SU-DHL-6 (cell line): ENCODE data around the gene GBA2.

ENCODE experiments used
- H2AFZ ChIP-seq: fragments of 200-600 bp; sonication (generic); 2 replicates; pipeline ENCODE4 v1.6.1; 2014; ENCODE audit warnings: low read depth, mild to moderate bottlenecking, moderate library complexity, mixed read lengths, antibody characterized with exemption, low read length; ENCODE audit not compliant: severe bottlenecking
- H3F3A ChIP-seq: fragments of 200-600 bp; shearing (Covaris generic); 2 replicates; pipeline ENCODE4 v1.6.0; 2016; ENCODE audit warnings: antibody characterized with exemption, mild to moderate bottlenecking; ENCODE audit not compliant: insufficient read depth
- H3K27ac ChIP-seq: fragments of 200-600 bp; sonication (generic); 2 replicates; pipeline ENCODE4 v1.5.1; 2016; ENCODE audit warnings: low read depth, mild to moderate bottlenecking, low read length, moderate library complexity, mixed read lengths
- H3K27me3 ChIP-seq: fragments of 200-600 bp; sonication (generic), shearing (Covaris generic); 2 replicates; pipeline ENCODE4 v1.6.0; 2014; ENCODE audit warnings: mild to moderate bottlenecking, low read length
- H3K36me3 ChIP-seq: fragments of 200-600 bp; sonication (generic); 2 replicates; pipeline ENCODE4 v1.6.1; 2014; ENCODE audit warnings: mild to moderate bottlenecking, low read length, mixed read lengths
- H3K4me2 ChIP-seq: fragments of 300-600, 200-600 bp; shearing (Covaris generic), sonication (generic); 2 replicates; pipeline ENCODE4 v1.6.0; 2014; ENCODE audit warnings: low read length, low read depth, mild to moderate bottlenecking; ENCODE audit not compliant: poor library complexity, severe bottlenecking
- H3K4me3 ChIP-seq: fragments of 200-600 bp; sonication (generic); 2 replicates; pipeline ENCODE4 v1.5.1; 2014; ENCODE audit warnings: antibody characterized with exemption, low read length, mild to moderate bottlenecking, mixed read lengths; ENCODE audit not compliant: insufficient read depth, poor library complexity, severe bottlenecking
- H3K79me2 ChIP-seq: fragments of 200-600 bp; sonication (generic); 2 replicates; pipeline ENCODE4 v1.6.1; 2014; ENCODE audit warnings: mild to moderate bottlenecking, low read length, moderate library complexity; ENCODE audit not compliant: insufficient read depth
- H3K9ac ChIP-seq: fragments of 200-600 bp; sonication (generic); 2 replicates; pipeline ENCODE4 v1.7.0; 2014; ENCODE audit warnings: mild to moderate bottlenecking, low read length
- H3K9me2 ChIP-seq: fragments of 200-600 bp; sonication (generic); replicated peaks from 2 replicates; pipeline ENCODE4 v1.6.1; 2014; ENCODE audit warnings: low read length; ENCODE audit not compliant: insufficient read depth
- H3K9me3 ChIP-seq: fragments of 200-600 bp; sonication (generic); 2 replicates; pipeline ENCODE4 v1.6.1; 2014; ENCODE audit warnings: low read length, mixed read lengths; ENCODE audit not compliant: insufficient read depth
- H4K20me1 ChIP-seq: fragments of 200-600 bp; sonication (generic); 2 replicates; pipeline ENCODE4 v1.6.1; 2014; ENCODE audit warnings: low read depth, mild to moderate bottlenecking, antibody characterized with exemption, low read length, moderate library complexity, mixed read lengths
- CTCF ChIP-seq: fragments of 200-600 bp; sonication (generic); IDR thresholded peaks from one replicate; pipeline ENCODE4 v1.5.1; 2017; ENCODE audit warnings: antibody characterized with exemption, mild to moderate bottlenecking, low read length, moderate library complexity; ENCODE audit not compliant: insufficient read depth, poor library complexity, severe bottlenecking
- EZH2phosphoT487 ChIP-seq: fragments of 200-600 bp; sonication (generic), shearing (Covaris generic); conservative IDR thresholded peaks from 2 replicates; pipeline ENCODE4 v1.6.1; 2018; ENCODE audit warnings: mild to moderate bottlenecking, antibody characterized with exemption, low read length, moderate library complexity, mixed read lengths

The GBA2 gene

DNA sequence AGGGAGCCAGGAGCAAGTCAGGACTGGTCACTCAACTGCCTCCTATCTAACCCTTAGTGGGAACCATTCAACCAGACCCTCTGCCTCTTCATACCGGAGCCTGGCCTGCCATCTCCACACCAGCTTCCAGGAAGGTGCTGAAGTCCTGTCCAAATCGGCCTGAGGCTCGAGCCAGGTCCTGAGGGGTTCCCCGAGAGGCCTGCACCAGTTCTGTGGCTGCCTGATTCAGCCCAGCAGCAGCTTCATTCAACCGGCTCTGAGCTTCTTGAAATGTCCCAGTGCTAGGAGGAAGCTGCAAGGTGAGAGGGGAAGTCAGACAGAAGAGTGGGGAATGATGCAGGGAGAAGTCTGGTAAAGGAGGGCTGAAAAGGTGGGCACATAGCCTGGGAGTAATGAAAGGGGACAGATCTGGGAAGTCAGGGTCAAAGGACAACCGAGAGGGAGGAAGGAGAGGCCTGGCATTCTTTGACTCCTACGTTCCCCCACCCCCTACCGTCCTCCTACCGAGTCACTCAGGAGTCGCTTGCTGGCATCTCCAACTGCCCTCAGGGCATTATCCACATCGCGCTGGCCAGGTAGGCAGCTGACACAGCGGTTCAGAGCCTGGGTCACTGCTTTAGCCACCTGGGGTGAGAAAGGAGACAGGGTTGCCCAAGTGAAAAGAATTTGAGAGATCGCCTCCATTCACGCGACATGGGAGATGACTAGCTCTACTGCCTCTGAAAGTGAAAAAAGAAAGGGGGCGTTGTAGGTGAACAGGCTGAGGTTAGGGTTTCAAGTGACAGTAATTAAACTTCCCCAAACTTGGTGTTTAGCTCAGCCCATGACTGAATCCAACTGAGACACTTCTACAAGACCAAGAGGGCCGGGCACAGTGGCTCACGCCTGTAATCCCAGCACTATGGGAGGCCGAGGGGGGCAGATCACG, 37.3 kb downstream of the GBA2 start:
- H3K36me3 ChIP-seq, result peaks cover 19% of the 10 kb centered on the region; the same call in 1 of the 2 replicates
- no peak overlapping the region for H3K4me3 ChIP-seq
- H3K79me2 ChIP-seq, result no peaks in the 10 kb centered on the region
- H3K9me3 ChIP-seq, result no peaks in the 10 kb centered on the region
- TF ChIP-seq CTCF, result no peak
- TF ChIP-seq EZH2phosphoT487, result no peak
- H3K4me2 ChIP-seq, result no peak overlapping the region
- H4K20me1 ChIP-seq, result no peaks in the 10 kb centered on the region
- no peak overlapping the region for H3K9ac ChIP-seq
- H2AFZ ChIP-seq, result no peak overlapping the region
- H3K27ac ChIP-seq, result no peak overlapping the region
- H3K9me2 ChIP-seq, result no peaks in the 10 kb centered on the region
- no peaks in the 10 kb centered on the region for H3K27me3 ChIP-seq
- H3F3A ChIP-seq, result no peaks in the 10 kb centered on the region

GRCh38 chr9:35710818-35711500, 38.1 kb downstream of the GBA2 start:
- no peak overlapping the region for H3K27ac ChIP-seq
- H3K79me2 ChIP-seq, result no peaks in the 10 kb centered on the region
- TF ChIP-seq EZH2phosphoT487, result no peak
- no peak for TF ChIP-seq CTCF

GRCh38 chr9:35708146-35708545, 40.9 kb downstream of the GBA2 start:
- H3K9me3 ChIP-seq, result no peaks in the 10 kb centered on the region
- no peaks in the 10 kb centered on the region for H3K9me2 ChIP-seq
- H3K4me2 ChIP-seq, result no peak overlapping the region
- H3K9ac ChIP-seq, result no peak overlapping the region
- TF ChIP-seq CTCF (no peak), EZH2phosphoT487 (no peak)
- 0 out of 2 replicates have a peak, but pooled peaks cover 13% of the 10 kb centered on the region for H3K36me3 ChIP-seq
- H2AFZ ChIP-seq, result no peak overlapping the region
- H3K4me3 ChIP-seq, result no peak overlapping the region
- H3F3A ChIP-seq, result no peaks in the 10 kb centered on the region
- no peaks in the 10 kb centered on the region for H4K20me1 ChIP-seq
- no peaks in the 10 kb centered on the region for H3K27me3 ChIP-seq
- no peaks in the 10 kb centered on the region for H3K79me2 ChIP-seq
- H3K27ac ChIP-seq, result no peak overlapping the region

More at GRCh38 chr9:35710818-35711500, 38.1 kb downstream of the GBA2 start:
- Histone ChIP-seq H3K4me2 (no peak overlapping the region), H3K9me2 (no peaks in the 10 kb centered on the region), H3K4me3 (no peak overlapping the region), H3K36me3 (peaks cover 19% of the 10 kb centered on the region; the same call in 1 of the 2 replicates), H3K9me3 (no peaks in the 10 kb centered on the region), H4K20me1 (no peaks in the 10 kb centered on the region), H3K27me3 (no peaks in the 10 kb centered on the region), H3K9ac (no peak overlapping the region), H3F3A (no peaks in the 10 kb centered on the region), H2AFZ (no peak overlapping the region)
